NCI-H1417 treated with DMSO at 0.1 percent for 48 hours (cell line): ENCODE results near the gene NACC2.

Experiments
- DNase-seq: peaks from one replicate; lab custom pipeline; 2025; lab: John Stamatoyannopoulos, UW

The NACC2 gene

GRCh38 chr9:135994501-135995192 is 100.4 kb downstream of the NACC2 start:
- no peak for DNase-seq

GRCh38 chr9:135993765-135994500 is 101.2 kb downstream of the NACC2 start:
- DNase-seq: no peak

DNA sequence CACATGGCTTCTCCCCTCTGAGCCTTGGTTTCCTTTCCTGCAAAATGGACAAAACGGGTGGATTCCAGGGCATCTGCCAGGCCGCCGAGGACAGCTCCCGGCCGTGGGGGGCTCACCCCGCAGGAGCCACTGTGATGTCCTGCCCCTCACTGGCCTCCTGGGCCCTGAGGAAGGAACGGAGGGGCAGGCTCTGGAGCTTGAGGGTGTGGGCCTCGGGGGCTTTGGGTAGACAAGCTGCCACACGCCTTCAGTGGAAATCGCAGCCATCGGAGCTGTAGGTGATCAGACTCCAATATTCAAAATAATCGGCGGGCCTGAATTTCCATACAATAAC is 101.7 kb downstream of the NACC2 start:
- no peak for DNase-seq

- DNase-seq: no peak
These were observed 102.3 kb downstream of the NACC2 start for GRCh38 chr9:135992486-135993408.

- DNase-seq: no peak
These were observed 103.3 kb downstream of the NACC2 start for GRCh38 chr9:135991771-135992170.

DNA sequence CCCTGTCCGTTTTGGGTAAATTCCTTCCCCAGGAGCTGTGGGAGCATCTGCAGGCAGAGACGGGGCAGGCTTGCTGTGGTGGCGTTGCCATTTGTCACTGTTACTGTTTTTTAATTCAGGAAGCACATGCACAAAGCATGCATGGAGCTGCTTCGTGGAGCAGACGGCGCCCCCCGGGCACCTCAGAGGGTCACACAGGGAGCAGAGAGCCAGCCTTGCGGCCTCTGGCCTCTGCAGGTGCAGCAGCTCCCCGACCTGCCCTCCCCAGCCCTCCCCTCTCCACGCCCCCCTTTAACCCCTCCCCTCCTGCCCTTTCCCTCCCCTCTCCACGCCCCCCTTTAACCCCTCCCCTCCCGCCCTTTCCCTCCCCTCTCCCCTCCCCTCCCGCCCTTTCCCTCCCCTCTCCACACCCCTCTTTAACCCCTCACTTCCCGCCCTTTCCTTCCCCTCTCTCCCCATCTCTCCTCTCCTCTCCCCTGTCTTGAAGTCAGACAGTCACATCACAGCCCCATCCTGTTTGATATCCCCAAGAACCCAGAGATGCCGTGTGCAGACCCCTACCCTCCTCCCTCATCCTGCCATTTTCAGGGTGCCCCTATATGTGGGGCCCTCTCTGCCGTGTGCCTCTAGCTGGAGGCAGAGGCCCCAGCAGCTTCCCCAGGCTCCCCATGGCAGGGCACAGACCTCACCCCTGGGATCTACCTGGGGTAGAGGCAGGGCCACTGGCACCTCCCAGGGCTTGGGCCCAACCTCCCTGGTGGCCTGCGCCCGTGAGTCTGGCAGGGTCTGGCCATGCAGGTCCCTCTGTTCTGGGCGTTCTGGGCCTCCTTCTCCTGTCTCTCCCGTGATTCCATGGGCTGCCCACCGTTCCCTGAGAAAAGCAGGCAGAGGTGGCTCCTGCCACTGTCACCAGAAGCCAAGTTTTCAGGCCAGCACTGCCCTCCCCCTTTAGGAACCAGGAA is 104.3 kb downstream of the NACC2 start:
- DNase-seq: peak; percentile 12

DNA sequence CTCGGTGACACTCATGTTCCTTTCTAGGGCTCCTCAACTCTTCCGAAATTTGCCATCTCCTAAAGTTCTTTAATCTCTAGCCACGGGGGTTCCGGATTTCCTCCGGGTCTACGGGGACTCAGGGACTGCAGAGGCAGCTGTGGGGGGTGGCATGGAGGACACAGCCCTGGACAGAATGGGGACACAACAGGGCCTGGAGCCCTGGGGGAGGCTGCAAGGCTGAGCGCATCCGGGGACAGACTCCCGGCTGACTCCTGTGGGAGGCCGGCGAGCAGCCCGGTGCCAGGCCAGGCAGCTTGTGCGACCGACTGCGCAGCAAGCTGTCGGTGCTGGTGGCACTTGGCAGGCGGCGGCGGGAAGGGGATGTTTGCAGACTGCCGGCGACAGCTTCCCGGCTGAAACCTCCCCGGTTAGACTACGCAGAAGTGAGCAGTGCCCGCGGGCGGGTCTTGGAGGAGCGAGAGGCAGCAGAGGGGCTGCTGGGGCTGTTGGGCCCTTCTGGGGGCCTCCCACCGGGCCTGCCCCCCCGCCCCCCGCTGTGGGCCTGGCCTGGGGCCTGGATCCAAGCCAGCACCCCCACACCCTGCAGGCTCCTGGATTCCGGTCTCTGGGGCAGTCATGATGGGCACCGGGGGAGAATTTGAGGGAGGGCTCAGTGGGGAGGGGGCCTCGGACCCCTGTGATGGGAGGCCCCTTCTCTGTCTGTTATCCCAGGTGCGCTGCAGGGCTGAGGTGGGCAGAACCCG is 105.2 kb downstream of the NACC2 start:
- DNase-seq: no peak

DNA sequence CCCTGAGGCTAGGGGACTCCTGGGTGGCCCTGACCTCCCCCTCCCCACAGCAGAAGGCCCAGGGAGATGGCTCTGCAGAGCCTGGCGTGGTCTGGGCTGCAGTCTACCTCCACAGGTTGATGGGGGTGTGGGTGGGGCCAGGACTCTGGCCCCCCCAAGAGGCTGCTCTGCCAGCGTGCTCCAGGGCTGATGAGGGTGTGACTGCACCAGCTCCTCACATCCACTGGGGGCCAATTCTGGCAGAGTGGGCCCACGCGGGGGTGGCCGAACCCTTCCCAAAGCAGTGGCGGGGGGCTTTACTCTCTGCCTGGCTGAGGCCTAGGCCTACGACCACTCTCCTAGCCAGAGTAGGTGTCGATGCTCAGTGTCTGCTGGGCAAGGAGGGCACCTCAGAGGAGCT is 105.9 kb downstream of the NACC2 start:
- DNase-seq: no peak

DNA sequence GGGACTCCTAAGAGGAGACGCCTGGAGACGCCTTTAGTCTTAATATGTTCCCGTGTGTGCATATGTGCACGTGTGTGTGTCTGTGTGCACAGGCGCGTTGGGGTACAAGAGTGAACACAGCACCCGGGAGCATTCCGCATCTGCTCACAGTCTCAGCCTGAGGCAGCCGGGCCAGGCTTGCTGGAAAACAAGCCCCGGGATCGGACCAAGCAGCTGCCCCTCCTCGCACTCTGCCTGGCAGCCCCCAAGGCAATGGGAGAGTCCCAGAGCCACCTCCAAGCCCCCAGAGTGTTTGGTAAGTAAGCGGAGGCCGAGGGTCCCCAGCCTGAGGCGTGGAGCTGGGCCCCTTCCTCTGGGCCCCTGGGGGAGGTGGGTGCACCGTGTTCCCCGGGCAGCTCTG is 106.6 kb downstream of the NACC2 start:
- DNase-seq: no peak

GRCh38 chr9:135987838-135988404 is 107.2 kb downstream of the NACC2 start:
- DNase-seq: no peak

DNA sequence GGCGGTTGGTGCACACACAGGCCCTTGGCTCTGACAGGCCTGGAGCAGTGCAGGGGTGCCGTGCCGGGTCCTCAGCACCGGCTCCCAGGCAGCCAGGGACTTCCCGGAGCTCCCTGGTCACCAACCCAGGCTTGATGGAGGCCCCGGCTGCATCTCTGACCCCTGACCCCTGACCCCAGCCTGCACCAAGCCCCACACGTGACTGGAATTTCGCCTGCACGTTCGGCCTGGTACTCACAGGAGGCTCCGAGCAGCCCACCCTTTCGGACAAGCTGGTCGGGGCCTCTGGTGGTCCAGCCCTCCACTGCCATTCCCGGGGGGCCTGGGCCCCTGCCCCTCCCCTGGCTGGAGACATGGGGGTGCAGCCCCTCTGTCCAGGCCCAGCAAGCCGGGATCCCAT is 108.5 kb downstream of the NACC2 start:
- DNase-seq: no peak

GRCh38 chr9:135985889-135986288 is 109.2 kb downstream of the NACC2 start:
- DNase-seq: no peak

DNA sequence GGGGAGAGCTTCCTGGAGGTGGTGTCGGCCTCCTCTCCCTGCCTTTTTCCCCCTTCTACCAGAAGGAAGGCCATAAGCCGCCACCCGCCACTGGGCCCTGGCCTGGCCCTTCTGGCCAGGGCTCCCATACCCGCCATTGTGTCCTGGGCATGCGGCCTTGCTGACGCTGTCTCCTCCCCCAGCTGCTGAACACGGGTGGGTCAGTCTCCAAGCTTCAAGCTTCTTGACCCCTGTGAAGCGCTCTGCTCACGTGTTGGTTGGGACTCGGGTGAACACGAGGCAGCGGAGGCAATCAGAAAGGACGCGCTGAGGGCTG is 109.7 kb downstream of the NACC2 start:
- no peak for DNase-seq

GRCh38 chr9:135984072-135984710 is 110.9 kb downstream of the NACC2 start:
- no peak for DNase-seq

DNA sequence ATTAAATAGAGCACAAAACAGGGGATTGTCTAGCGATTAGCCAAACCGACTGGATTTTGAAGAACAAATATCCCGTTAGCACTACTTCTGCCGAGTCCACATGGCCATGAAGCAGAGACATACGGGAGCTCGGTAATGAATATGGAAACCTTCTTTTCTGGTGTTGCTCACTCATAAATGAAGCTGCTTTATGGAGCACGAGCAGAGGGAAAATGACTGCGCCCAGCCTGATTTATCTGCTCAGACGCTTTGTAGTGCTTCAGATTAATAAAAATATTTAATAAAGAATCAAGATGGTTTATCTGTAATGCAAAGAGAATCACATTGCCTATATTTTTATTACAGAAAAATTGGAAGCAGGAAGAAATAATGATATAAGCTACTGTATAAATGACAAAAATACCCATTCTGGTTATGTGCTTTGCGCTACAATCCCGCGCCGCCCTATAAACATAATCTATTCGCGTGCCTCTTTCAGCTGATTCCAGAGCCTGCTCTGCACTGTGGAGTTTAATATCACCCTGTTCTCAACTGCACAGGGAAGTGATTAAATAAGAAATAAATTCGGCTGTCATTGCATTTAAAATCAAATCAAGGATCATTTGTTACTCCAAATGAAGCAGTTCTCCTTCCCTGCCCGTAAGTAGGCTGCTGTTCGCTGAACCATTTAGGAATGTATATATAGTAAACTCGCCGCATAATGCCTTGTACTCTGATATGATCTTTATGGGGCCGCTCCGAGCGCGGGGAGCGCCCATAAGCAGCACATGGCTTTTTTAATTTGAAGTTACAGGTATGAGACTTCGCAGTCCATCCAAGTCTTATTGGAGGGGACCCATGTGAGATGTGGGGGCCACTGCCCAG is 111.6 kb downstream of the NACC2 start:
- DNase-seq: no peak

DNA sequence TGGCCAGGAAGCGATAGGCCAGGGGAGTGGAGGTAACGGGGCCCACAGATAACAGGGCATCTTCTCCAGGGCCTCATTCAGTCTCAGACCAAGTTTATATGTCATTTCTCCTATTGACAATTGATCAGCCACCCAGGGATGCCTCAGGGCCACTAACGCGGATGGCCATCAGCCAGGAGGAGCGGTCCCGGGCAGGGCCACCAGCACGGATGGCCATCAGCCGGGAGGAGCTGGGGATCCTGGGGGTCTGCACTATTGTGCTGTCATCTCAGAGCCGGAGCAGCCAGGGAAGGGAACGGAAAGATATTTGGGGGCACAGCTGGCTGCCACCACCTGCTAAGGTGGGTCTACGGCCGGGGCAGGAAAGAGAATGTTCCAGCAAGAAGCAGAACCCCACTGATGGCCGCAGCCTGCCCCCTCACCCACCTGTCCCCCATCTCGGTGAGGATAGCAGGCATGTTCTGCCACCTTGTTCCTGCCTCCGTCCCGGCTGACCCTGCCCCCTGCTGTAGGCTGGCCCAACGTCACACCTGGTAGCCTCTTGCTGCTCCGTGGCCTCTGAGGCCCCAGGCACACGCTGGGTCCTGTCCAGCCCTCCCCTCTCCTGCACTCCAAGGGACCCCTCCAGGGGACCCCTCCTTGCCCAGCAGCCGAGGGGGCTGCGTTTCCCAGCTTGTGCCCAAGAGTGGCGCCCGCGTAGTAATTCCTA is 112.4 kb downstream of the NACC2 start:
- DNase-seq: no peak

GRCh38 chr9:135980926-135981630 is 114.0 kb downstream of the NACC2 start:
- no peak for DNase-seq
